Measurements from ENCODE around the gene LRRC30. TPM values are rescaled to one million over a fixed set of nuclear protein-coding genes. Genes with fewer than 3 reads are reported as not detected.

LRRC30 gene
- total and polyA plus RNA-seq, 2 donors (not counting 1 experiment from before 2014, with no cell fraction given) = not detected

GRCh38 chr18:7267973-7268372 is 37.1 kb downstream of the LRRC30 start:
- no peak overlapping the region for H3K4me3 Mint-ChIP-seq
- no peaks in the 10 kb centered on the region for H3K27me3 Mint-ChIP-seq
- Histone ChIP-seq H2AFZ (ENCODE audit: insufficient read depth, low read depth, low read length, poor library complexity, severe bottlenecking) (no peak overlapping the region), H3K9ac (ENCODE audit: low read length) (no peak overlapping the region), H3K4me1 (ENCODE audit: control insufficient read depth in 2 of 2, insufficient read depth in 2 of 2, low read length in 2 of 2) (no peaks in the 10 kb centered on the region), H3K27me3 (replicated peaks in 1 of 4; ENCODE audit: control extremely low read depth in 1 of 4, control insufficient read depth in 3 of 4, insufficient read depth in 4 of 4, low read length in 3 of 4) (no peaks in the 10 kb centered on the region), H3K27ac (ENCODE audit: low read length in 2 of 2) (no peak overlapping the region), H3K79me2 (ENCODE audit: control insufficient read depth, insufficient read depth, low read length) (no peaks in the 10 kb centered on the region), H3K9me3 (ENCODE audit: control extremely low read depth in 1 of 3, control insufficient read depth in 2 of 3, insufficient read depth in 1 of 3, low read length in 2 of 3) (peaks cover 0 to 9% (median 0%) of the 10 kb centered on the region in 3 donors), H3K4me3 (ENCODE audit: control extremely low read depth in 1 of 5, extremely low read depth in 1 of 5, insufficient read depth in 1 of 5, low read depth in 2 of 5, low read length in 4 of 5) (no peak overlapping the region), H3K36me3 (replicated peaks in 1 of 2; ENCODE audit: control extremely low read depth in 1 of 2, control insufficient read depth in 1 of 2, extremely low read depth in 1 of 2, insufficient read depth in 2 of 2, low read length in 1 of 2) (no peaks in the 10 kb centered on the region), H3K4me2 (replicated peaks; ENCODE audit: low read depth, low read length, poor library complexity, severe bottlenecking) (no peak overlapping the region), H4K20me1 (ENCODE audit: control insufficient read depth, insufficient read depth, low read length, poor library complexity, severe bottlenecking) (no peaks in the 10 kb centered on the region)
- no peaks in the 10 kb centered on the region for H3K4me1 Mint-ChIP-seq
- DNase-seq (no peak), ATAC-seq (ENCODE audit: low read depth) (no peak)
- intact Hi-C loops (cut with micrococcal nuclease) = no loop called here
- CTCF ChIA-PET = no interaction called here
- H3K9me3 Mint-ChIP-seq (ENCODE audit: insufficient read depth) = peaks cover 5% of the 10 kb centered on the region
- no peak overlapping the region for H3K27ac Mint-ChIP-seq
- WGBS (ENCODE audit: insufficient coverage) = no CpG with 5 or more reads among the region's 3 CpGs
- TF ChIP-seq CTCF (IDR thresholded peaks at IDR 0.05) = no peak
- no peak for TF ChIP-seq EZH2 (IDR thresholded peaks at IDR 0.05; ENCODE audit: borderline replicate concordance, insufficient read depth, low read depth, low read length, poor library complexity, severe bottlenecking)
- POLR2A ChIA-PET = no interaction called here

DNA sequence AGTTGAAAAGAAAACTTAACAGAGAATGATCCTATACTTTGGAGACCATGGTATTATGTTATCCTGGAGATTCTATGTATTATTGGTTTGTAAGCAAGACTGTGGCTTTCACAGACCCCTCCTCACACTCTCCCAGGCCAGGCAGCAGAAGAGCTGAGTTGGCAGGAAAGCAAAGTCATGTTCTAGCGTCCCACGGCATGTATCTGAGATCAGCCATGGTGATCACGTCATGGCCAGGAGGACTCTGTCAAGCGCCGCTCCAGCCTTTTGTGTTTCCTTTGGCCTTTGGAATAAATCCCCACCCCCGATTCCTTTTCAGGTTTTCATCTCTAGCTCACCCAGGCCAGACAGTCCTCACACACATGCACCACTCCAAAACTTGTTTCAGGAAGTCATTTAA is 39.1 kb downstream of the LRRC30 start:
- H3K4me2 ChIP-seq (replicated peaks; ENCODE audit: low read depth, low read length, poor library complexity, severe bottlenecking) = no peak overlapping the region
- H3K4me1 ChIP-seq (ENCODE audit: control insufficient read depth in 2 of 2, insufficient read depth in 2 of 2, low read length in 2 of 2) = no peaks in the 10 kb centered on the region
- Mint-ChIP-seq H3K27ac (no peak overlapping the region), H3K4me3 (no peak overlapping the region), H3K4me1 (no peaks in the 10 kb centered on the region), H3K9me3 (ENCODE audit: insufficient read depth) (peaks cover 3% of the 10 kb centered on the region), H3K27me3 (no peaks in the 10 kb centered on the region)
- H4K20me1 ChIP-seq (ENCODE audit: control insufficient read depth, insufficient read depth, low read length, poor library complexity, severe bottlenecking) = no peaks in the 10 kb centered on the region
- POLR2A ChIA-PET = no interaction called here
- H3K9me3 ChIP-seq (ENCODE audit: control extremely low read depth in 1 of 3, control insufficient read depth in 2 of 3, insufficient read depth in 1 of 3, low read length in 2 of 3) = peaks cover 0 to 9% (median 0%) of the 10 kb centered on the region in 3 donors
- ATAC-seq (ENCODE audit: low read depth) (no peak), DNase-seq (no peak)
- no peak overlapping the region for H3K27ac ChIP-seq (ENCODE audit: low read length in 2 of 2)
- H3K79me2 ChIP-seq (ENCODE audit: control insufficient read depth, insufficient read depth, low read length) = no peaks in the 10 kb centered on the region
- H2AFZ ChIP-seq (ENCODE audit: insufficient read depth, low read depth, low read length, poor library complexity, severe bottlenecking) = no peak overlapping the region
- CTCF ChIA-PET = no interaction called here
- no peak for TF ChIP-seq CTCF (IDR thresholded peaks at IDR 0.05)
- no peak for TF ChIP-seq EZH2 (IDR thresholded peaks at IDR 0.05; ENCODE audit: borderline replicate concordance, insufficient read depth, low read depth, low read length, poor library complexity, severe bottlenecking)
- H3K4me3 ChIP-seq (ENCODE audit: control extremely low read depth in 1 of 5, extremely low read depth in 1 of 5, insufficient read depth in 1 of 5, low read depth in 2 of 5, low read length in 4 of 5) = no peak overlapping the region
- no peak overlapping the region for H3K9ac ChIP-seq (ENCODE audit: low read length)
- H3K27me3 ChIP-seq (replicated peaks in 1 of 4; ENCODE audit: control extremely low read depth in 1 of 4, control insufficient read depth in 3 of 4, insufficient read depth in 4 of 4, low read length in 3 of 4) = no peaks in the 10 kb centered on the region
- no peaks in the 10 kb centered on the region for H3K36me3 ChIP-seq (replicated peaks in 1 of 2; ENCODE audit: control extremely low read depth in 1 of 2, control insufficient read depth in 1 of 2, extremely low read depth in 1 of 2, insufficient read depth in 2 of 2, low read length in 1 of 2)
- 94% methylated on average over 6 of the region's 6 CpGs for WGBS (ENCODE audit: insufficient coverage)
- intact Hi-C loops (cut with micrococcal nuclease) = no loop called here

All from B cell (primary cell).